HL-60 (cell line): Measurements from ENCODE around the gene RAB21.

ENCODE experiments used
- DNase-seq, 2 experiments: peaks; one replicate each; pipeline ENCODE4 v3.0.0-alpha.2; 2010 to 2020; ENCODE audit warnings: low read depth in 1 of 2, low spot score in 1 of 2
- H3K27ac ChIP-seq: fragments of 250-450 bp; sonication (Bioruptor Pico); replicated peaks from 2 replicates; pipeline ENCODE4 v1.5.1; 2020; ENCODE audit warnings: mild to moderate bottlenecking, moderate library complexity
- H3K27me3 ChIP-seq: fragments of 250-450 bp; sonication (Bioruptor Pico); 2 replicates; pipeline ENCODE4 v1.5.1; 2021; ENCODE audit warnings: mild to moderate bottlenecking, moderate library complexity; ENCODE audit not compliant: insufficient read depth, poor library complexity, severe bottlenecking
- H3K4me3 ChIP-seq: replicated peaks from 2 replicates; pipeline ENCODE4 v1.5.1; 2011; ENCODE audit warnings: mild to moderate bottlenecking, control low read depth, low read length; ENCODE audit not compliant: insufficient read depth
- GABPA ChIP-seq: IDR thresholded peaks from 2 replicates; pipeline ENCODE4 v1.6.1; 2012; ENCODE audit warnings: low read depth
- POLR2AphosphoS5 ChIP-seq: IDR thresholded peaks from 2 replicates; pipeline ENCODE4 v1.6.1; 2012; ENCODE audit warnings: low read depth
- SPI1 ChIP-seq: IDR thresholded peaks from 2 replicates; pipeline ENCODE4 v1.6.1; 2012; ENCODE audit warnings: low read depth, mild to moderate bottlenecking, borderline replicate concordance
- long read RNA-seq: library from polyadenylated mRNA; unstranded; transcript quantifications from one replicate; pipeline ENCODE4 v2.0.0, GENCODE V29; 2020
- TF ChIP-seq, protein P1 (sequence below): IDR thresholded peaks from one replicate; pipeline ENCODE4 v1.5.1; 2011; ENCODE audit warnings: low read length, control low read depth, inconsistent platforms; ENCODE audit not compliant: insufficient read depth
- TF ChIP-seq, protein P2 (sequence below): IDR thresholded peaks from 2 replicates; pipeline ENCODE4 v1.6.1; 2012; ENCODE audit warnings: low read depth; ENCODE audit not compliant: insufficient replicate concordance

Gene RAB21, protein sequence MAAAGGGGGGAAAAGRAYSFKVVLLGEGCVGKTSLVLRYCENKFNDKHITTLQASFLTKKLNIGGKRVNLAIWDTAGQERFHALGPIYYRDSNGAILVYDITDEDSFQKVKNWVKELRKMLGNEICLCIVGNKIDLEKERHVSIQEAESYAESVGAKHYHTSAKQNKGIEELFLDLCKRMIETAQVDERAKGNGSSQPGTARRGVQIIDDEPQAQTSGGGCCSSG
- long read RNA-seq, partial matches to known transcripts: 3 of 7 reads
- long read RNA-seq, other reads (novel, unspliced or antisense): 4 of 7 reads

DNA sequence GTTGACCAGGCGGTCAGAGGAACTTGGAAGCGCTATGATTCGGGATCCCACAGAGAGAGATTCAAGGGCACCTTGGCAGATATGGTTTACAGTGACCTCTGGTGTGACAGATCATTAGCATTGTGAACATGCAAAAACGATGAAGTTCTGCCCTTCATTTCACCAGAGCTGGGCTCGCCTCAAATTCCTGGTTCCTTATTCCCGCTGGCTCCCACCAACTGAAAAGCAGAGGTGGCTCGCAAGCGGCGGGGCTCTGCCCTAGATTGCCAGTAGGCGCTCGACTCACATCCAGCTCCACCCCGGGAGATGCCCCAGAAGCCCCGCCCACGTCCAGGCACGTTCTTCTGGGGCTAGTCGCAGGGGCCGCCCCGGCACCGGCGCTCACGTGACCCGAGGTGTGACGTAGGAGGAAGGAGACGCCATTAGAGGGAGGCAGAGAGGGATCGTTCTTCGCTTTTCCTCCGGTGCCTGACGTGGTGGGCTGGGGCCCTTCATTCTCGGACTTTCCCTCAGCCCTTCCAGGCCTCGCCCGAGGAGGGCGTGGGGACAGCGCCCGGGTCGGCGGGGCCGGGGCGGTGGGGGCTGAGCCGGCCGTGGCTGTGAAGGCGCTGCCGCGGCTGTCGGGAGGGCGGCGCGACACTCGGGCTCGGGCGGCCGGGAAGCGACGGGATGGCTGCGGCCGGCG, at the start of gene RAB21:
RAB21 (plus strand) TSS at position 403 of the 685 bp plus-strand sequence; CDS start at position 670, 267 bp downstream.
- Histone ChIP-seq H3K27ac (peak within 1 kb of the TSS; percentile 90), H3K27me3 (no peaks in the 10 kb centered on the region), H3K4me3 (peak within 1 kb of the TSS; percentile 77)
- TF ChIP-seq, protein P1, sequence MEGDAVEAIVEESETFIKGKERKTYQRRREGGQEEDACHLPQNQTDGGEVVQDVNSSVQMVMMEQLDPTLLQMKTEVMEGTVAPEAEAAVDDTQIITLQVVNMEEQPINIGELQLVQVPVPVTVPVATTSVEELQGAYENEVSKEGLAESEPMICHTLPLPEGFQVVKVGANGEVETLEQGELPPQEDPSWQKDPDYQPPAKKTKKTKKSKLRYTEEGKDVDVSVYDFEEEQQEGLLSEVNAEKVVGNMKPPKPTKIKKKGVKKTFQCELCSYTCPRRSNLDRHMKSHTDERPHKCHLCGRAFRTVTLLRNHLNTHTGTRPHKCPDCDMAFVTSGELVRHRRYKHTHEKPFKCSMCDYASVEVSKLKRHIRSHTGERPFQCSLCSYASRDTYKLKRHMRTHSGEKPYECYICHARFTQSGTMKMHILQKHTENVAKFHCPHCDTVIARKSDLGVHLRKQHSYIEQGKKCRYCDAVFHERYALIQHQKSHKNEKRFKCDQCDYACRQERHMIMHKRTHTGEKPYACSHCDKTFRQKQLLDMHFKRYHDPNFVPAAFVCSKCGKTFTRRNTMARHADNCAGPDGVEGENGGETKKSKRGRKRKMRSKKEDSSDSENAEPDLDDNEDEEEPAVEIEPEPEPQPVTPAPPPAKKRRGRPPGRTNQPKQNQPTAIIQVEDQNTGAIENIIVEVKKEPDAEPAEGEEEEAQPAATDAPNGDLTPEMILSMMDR: no peak
- TF ChIP-seq SPI1 (no peak), GABPA (no peak), POLR2AphosphoS5 (peak; percentile 89)
- TF ChIP-seq, protein P2, sequence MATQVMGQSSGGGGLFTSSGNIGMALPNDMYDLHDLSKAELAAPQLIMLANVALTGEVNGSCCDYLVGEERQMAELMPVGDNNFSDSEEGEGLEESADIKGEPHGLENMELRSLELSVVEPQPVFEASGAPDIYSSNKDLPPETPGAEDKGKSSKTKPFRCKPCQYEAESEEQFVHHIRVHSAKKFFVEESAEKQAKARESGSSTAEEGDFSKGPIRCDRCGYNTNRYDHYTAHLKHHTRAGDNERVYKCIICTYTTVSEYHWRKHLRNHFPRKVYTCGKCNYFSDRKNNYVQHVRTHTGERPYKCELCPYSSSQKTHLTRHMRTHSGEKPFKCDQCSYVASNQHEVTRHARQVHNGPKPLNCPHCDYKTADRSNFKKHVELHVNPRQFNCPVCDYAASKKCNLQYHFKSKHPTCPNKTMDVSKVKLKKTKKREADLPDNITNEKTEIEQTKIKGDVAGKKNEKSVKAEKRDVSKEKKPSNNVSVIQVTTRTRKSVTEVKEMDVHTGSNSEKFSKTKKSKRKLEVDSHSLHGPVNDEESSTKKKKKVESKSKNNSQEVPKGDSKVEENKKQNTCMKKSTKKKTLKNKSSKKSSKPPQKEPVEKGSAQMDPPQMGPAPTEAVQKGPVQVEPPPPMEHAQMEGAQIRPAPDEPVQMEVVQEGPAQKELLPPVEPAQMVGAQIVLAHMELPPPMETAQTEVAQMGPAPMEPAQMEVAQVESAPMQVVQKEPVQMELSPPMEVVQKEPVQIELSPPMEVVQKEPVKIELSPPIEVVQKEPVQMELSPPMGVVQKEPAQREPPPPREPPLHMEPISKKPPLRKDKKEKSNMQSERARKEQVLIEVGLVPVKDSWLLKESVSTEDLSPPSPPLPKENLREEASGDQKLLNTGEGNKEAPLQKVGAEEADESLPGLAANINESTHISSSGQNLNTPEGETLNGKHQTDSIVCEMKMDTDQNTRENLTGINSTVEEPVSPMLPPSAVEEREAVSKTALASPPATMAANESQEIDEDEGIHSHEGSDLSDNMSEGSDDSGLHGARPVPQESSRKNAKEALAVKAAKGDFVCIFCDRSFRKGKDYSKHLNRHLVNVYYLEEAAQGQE: no peak
- DNase-seq: peak; percentile 92 to 99

DNA sequence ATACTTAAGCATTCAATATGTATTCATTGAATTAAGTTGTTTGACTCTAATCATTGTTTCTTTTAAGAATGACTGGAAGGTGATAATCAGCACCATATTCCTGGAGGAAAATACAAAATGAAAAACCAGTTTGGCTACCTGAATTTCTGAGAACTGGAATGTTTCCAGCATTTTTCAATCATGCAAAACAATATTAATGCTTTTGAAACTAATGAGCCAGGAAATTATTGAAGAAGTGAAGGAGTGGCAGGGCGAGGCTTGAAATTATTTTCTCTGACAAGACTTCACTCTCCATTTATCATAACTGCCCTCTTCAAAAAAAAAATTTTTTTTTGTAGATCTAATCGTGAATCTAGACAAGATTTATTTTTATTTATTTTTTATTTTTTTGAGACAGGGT, 49.7 kb upstream of the RAB21 start:
- Histone ChIP-seq H3K27me3 (no peaks in the 10 kb centered on the region), H3K27ac (no peak overlapping the region), H3K4me3 (no peak overlapping the region)
- DNase-seq: no peak
- TF ChIP-seq GABPA (no peak), POLR2AphosphoS5 (no peak), SPI1 (no peak)
- TF ChIP-seq, protein P1: no peak
- TF ChIP-seq, protein P2: no peak

DNA sequence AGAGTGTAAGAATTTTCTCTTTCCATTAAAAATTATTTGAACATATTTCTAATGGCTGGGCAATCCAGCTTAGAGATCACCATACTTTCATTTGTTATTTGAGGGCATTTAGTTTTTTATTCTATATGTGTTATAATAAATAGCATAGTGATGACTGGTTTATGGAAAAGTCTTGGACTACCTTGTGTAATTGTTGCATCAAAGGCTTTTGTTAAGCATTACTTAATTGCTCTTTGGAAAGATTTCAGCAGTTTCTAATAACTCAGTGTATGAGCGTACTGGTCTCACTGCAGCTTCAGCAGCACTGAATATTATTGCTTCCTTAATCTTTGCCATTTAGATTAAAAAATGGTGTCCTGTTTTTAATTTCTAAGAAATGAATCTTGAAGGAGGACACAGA, 46.0 kb upstream of the RAB21 start:
- TF ChIP-seq POLR2AphosphoS5: no peak
- Histone ChIP-seq H3K4me3 (no peak overlapping the region), H3K27me3 (no peaks in the 10 kb centered on the region), H3K27ac (no peak overlapping the region)
- DNase-seq: no peak

DNA sequence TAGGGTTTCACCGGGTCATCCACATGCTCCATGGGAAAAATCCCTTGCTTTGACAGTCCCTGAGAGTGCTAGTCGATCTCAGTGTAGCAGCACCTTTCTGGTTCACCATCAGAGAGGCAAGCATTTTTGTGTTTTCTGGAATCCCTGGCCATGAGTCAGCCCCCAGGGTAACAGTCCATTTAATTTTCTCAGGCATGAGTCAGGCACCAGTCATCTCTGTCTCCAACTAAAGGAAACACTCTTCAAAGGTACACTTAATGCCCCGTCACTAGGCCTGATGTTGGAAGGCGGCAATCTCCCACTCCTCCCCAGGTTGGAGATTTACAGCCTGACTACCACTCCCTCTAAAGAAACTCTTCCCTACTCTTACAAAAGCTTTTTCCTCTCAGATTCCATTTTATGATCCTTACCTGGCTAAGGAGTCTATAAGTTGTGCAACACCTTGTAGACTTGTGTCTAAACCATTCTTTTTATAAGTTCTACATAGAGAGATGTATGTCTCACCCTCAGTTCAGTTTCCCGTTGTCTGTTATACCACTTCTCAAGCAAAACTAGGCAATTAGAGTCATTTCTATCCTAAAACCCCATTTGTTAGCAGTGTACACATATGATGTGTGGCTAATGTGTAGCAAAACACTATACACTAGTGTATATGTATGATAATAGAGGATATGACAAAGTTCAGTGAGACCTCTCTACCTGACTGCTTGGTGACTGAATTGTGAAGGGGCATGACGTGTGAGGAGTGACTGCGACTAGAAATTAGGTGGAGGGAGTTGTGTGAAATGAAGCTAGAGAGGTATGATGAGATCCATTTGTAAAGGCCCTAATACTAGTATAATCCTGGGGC, 44.2 kb upstream of the RAB21 start:
- no peak overlapping the region for H3K27ac ChIP-seq
- H3K4me3 ChIP-seq: no peak overlapping the region

More for the DNA sequence above, 44.2 kb upstream of the RAB21 start:
- H3K27me3 ChIP-seq: no peaks in the 10 kb centered on the region
- no peak for DNase-seq
- no peak for TF ChIP-seq POLR2AphosphoS5
- TF ChIP-seq, protein P2: no peak
- no peak for TF ChIP-seq SPI1
- TF ChIP-seq, protein P1: no peak
- no peak for TF ChIP-seq GABPA
